ENCODE results near the gene INMT.

The INMT gene

DNA sequence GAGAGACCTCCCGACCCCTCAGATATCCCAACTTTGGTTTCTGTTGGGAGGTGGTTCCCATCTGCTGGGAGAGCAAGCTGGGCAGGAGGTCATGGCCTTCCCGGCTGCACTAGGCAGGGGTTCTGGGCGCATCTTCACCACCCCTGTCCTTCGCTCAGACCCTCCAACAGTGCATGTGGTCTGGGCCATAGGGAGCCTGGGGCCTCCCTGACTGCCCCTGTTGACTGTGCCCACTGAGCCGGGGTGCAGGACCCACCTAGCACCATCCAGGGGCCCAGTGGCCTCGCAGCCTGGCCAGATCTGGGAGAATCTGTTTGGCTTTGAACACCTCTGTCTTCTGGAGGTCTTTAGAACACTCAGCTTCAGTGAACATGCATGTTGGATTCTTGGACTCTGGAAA, 18.7 kb upstream of the INMT start:
- no peak for TF ChIP-seq ZFX (IDR thresholded peaks at IDR 0.05; ENCODE audit: borderline replicate concordance)
- TF ChIP-seq CTCF (IDR thresholded peaks at IDR 0.05) = no peak
- H3K27ac ChIP-seq = no peak overlapping the region

GRCh38 chr7:30733691-30734090, 18.2 kb upstream of the INMT start:
- TF ChIP-seq ZFX (IDR thresholded peaks at IDR 0.05; ENCODE audit: borderline replicate concordance) = no peak
- no peak for TF ChIP-seq CTCF (IDR thresholded peaks at IDR 0.05)

GRCh38 chr7:30734497-30734896, 17.4 kb upstream of the INMT start:
- no peak overlapping the region for H3K27ac ChIP-seq
- TF ChIP-seq CTCF (IDR thresholded peaks at IDR 0.05) = no peak
- no peak for TF ChIP-seq ZFX (IDR thresholded peaks at IDR 0.05; ENCODE audit: borderline replicate concordance)

More at GRCh38 chr7:30733691-30734090, 18.2 kb upstream of the INMT start:
- no peak overlapping the region for H3K27ac ChIP-seq

- no peak overlapping the region for H3K27ac ChIP-seq
- TF ChIP-seq CTCF (IDR thresholded peaks at IDR 0.05) (no peak), ZFX (IDR thresholded peaks at IDR 0.05; ENCODE audit: borderline replicate concordance) (no peak)
Observed at GRCh38 chr7:30735631-30736030, 16.3 kb upstream of the INMT start.

DNA sequence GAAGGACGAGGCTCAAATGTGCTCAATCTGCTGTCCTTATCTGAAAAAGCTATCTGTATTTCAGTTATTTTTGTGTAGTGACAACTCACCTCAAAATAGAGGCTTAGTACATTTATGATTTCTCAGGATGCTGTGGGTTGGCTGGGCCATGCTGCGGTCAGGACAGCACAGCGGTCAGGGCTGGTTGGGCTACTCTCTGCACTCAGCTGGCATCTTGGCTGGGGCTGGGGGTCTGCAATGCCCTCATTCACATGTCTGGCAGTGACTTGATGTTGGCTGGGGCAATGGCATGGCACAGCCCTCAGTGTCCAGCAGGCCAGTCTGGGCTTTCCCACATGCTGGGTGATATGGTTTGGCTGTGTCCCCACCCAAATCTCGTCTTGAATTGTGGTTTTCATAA, 15.6 kb upstream of the INMT start:
- no peak overlapping the region for H3K27ac ChIP-seq
- TF ChIP-seq CTCF (IDR thresholded peaks at IDR 0.05) = no peak
- TF ChIP-seq ZFX (IDR thresholded peaks at IDR 0.05; ENCODE audit: borderline replicate concordance) = no peak

DNA sequence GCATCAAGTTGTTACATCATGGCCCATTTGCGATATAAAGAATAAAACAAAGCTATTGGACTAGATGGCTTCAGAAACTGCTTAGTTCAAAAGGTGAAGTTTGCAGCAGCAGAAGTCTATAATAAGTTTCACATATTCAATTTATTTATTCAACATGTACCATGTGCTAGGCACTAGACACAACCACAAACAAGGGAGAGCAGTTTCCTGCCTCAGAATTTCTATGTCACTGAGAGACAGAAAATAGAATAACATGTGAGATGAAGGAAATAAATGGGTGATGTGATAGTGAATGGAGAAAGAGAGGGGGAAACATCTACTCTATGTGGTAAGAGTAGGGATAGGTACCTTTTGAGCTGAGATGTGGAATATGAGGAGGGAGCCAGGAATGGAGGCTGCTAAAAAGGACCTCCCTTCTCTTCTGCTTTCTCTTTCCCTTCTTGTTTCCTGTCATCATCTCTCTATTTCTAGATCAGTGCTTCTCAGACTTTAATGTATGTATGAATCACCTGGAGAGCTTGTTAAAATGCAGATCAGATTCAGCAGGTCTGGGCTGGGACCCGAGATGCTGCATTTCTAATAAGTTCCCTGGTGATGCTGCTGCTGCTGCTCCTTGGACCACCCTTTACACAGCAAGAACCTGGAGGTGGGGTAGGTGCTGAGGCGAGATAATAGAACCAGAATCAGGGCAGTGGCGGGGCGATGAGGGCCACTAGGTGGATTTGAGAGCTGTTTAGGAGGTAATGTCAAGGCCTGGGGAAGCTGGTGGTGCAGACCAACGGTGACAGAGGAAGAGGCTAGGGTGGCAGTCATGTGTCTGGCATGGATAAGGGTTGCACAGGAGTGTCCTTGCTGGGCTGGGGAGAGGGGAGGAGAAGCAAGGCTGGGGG, 13.7 kb upstream of the INMT start:
- TF ChIP-seq CTCF (IDR thresholded peaks at IDR 0.05) (no peak), ZFX (IDR thresholded peaks at IDR 0.05; ENCODE audit: borderline replicate concordance) (no peak)
- no peak overlapping the region for H3K27ac ChIP-seq

DNA sequence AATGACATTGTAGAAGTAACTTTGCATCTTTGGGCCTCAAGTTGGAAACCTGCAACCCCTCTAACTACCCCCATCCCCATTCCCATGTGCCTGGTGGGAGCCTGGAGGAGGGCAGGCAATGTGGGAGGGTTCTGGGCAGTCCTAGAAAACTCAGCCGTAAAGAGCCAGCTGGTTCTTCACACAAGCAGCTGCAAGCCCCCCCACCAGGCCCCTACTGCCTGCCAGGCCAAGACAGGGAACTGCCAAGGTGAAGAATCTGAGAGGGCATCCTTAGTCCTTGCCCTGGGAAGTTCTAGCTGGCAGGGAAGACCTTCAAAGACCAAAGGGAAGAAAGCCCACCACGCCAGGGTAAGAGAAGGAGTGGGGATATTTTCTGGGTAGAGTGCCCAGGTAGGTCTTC, 12.2 kb upstream of the INMT start:
- TF ChIP-seq ZFX (IDR thresholded peaks at IDR 0.05; ENCODE audit: borderline replicate concordance) (no peak), CTCF (IDR thresholded peaks at IDR 0.05) (no peak)
- no peak overlapping the region for H3K27ac ChIP-seq
